ENCODE measurements around the gene C19orf81.

The C19orf81 gene

GRCh38 chr19:50659318-50660087 lies 10.3 kb downstream of the C19orf81 start:
- no peak for DNase-seq (ENCODE audit: low read depth)

GRCh38 chr19:50660088-50660366 lies 10.8 kb downstream of the C19orf81 start:
- DNase-seq (ENCODE audit: low read depth), result no peak

DNA sequence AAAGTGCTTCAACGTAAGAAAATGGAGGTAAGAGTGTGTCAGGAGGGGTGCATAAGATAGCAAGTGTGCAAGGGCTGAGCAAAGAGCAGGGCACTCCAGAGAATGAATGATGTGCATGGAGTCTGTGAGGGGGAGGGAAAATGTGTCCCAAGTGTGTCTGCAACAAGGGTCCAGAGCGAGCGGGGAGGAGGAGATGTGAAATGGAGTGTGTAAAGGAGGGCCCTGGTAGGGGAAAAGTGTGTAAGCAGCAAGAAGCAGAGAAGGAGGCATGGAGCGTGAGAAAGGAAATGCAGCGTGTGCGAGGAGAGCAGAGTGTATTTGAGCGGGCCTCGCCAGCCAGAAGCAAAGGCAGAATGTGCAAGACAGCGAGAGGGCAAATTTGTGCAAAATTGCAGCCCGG lies 11.8 kb downstream of the C19orf81 start:
- DNase-seq (ENCODE audit: low read depth), result no peak

DNA sequence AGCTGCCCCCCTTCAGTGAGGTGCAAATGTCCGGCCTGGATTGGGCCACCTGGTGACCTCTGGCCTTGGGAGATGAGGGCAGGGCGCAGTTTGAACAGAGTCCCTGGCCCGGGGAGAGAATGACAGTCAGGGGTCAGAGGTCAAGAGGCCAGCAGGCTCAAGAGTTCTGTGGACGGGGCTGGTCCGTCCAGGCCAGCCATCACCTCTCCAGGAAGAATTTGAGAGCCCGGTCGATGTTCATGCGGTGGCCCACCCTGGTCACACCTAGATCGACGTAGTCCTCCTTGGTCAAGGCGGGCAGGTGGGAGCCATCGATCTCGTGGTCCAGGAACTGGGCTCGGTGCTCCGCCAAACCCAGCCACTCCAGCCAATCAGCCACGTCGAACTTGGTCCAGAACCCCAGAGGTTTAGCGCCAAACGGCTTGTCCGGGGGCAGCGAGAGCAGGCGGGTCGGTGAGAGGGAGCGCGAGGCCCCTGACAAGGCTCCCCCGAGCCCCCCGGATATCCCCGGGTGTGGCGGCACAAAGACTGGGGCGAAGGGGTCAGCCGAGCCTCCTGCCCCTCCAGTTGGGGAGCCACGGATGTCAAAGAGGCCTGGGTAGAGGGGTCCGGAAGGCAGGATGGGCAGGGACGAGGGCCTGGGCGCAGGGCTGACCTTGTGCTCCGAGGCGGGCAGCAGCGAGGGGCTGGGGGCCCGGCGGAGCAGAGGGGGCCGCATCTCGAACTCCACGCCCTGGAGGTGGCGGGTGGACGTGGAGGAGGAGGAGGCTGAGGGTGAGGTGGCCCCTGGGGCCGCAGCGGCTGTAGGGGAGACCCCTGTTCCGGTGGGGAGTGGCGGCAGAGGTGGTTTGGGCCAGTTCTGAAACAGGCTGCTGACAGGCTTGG lies 12.8 kb downstream of the C19orf81 start:
- no peak for DNase-seq (ENCODE audit: low read depth)

DNA sequence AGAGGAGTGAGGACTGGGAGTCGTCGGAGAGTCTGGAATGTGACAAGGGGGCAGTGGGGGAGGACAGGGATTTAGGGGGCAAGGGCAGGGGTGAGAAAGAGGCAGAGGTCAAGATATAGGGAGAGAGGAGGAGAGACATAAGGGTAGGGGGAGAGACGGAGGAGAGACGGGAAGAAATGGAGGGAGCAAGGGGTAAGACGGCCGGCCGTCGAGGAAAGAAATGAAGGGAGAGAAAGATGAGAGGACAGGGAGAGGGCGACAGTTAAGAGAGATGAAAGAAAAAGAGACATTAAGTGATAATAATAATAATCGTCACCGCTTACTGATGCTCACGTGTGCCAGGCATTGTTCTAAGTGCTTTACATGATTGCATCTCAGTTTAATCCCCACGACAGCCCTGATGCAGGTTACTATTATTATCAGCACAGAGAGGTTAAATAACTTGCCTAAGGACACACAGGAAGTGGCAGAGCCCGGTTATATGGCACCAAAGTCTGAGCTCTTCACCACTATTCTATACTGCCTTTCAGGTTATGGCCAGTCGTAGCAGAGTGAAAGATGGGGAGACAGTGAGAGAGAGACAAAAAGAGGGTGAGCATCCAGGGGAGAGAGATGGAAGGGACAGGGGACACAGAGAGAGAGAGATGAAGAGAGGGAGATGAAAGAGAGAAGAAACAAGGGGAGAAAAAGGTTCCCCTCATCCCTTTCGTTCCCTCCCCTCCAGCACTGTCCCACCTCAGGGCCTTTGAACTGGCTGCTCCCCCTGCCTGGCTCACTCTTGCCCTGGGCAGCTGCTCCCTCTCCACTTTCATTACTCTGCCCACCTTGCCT lies 13.6 kb downstream of the C19orf81 start:
- DNase-seq (ENCODE audit: low read depth), result no peak

GRCh38 chr19:50663482-50663790 lies 14.2 kb downstream of the C19orf81 start:
- DNase-seq (ENCODE audit: low read depth), result no peak

GRCh38 chr19:50664204-50664603 lies 15.0 kb downstream of the C19orf81 start:
- no peak for DNase-seq (ENCODE audit: low read depth)

DNA sequence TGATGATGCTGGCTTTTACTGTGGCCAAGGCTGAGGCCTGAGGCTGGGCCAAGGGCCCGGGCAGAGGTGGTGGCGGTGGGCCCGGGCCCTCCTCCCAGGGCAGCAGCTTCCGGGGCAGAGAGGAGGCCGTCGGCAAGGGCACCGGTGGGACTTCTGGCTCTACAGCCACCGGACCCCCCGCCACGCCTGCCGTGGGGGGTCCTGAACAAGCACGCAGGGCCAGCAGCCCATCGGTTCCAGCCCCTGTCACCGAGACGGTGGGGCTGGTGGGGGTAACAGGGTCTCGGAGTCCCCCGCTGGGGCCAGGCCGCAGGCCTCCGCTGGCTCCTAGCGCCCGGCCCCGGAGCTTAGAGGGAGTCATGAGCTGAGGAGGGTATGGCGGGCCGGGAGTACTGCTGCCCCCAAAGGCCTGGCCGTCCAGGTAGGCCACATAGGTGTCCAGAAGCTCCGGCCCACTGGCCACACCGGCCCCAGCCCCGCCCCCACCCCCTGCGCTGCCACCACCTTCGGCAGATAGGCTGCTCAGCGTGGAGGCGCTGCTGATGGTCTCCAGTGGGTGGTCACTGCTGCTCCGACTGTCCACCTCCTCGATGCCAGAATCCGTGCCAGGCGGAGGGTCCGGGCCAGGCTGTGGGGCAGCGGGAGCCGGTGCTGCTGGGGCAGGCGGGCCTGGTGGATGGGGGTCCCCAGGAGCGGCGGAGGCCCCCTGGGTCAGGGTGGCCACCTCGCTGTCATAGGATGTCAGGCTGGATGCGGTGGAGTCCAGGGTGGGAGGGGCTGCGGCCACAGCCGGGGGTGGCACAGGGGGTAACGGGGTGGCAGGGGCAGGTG lies 17.3 kb downstream of the C19orf81 start:
- DNase-seq (ENCODE audit: low read depth), result no peak

DNA sequence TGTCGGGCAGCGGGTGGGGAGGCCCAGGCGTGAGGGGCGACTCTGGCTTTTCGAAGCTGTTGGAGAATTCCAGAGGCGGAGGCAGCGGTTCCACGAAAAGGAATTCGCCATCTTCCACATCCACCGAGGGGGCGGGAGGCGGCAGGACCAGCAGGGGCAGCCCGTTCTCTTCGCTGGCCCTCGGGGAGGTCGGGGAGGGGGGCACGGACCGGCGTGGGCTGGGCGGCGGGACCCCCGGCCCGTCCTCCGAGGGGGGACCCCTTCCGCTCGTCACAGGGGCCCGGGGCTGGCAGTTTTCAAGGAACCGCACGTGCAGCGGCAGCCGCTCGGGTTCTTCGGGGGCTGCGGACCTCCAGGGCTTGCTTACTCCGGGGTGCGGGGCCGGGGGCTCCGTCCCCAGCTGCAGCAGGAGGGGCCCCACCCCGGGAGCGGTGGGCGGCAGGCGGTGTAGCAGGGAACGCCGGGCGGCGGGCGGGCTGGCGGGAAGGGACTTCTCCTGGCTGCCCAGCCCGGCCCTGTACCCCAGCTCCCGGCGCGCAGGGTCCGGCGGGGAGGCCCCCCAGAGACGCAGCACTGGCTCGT lies 18.0 kb downstream of the C19orf81 start:
- no peak for DNase-seq (ENCODE audit: low read depth)

- DNase-seq (ENCODE audit: low read depth), result no peak
Measured at GRCh38 chr19:50667759-50668231, 18.6 kb downstream of the C19orf81 start.

- no peak for DNase-seq (ENCODE audit: low read depth)
Measured at GRCh38 chr19:50668416-50668815, 19.2 kb downstream of the C19orf81 start.

GRCh38 chr19:50668879-50669278 lies 19.6 kb downstream of the C19orf81 start:
- no peak for DNase-seq (ENCODE audit: low read depth)

GRCh38 chr19:50669302-50670101 lies 20.3 kb downstream of the C19orf81 start:
- no peak for DNase-seq (ENCODE audit: low read depth)

GRCh38 chr19:50670102-50670380 lies 20.8 kb downstream of the C19orf81 start:
- DNase-seq (ENCODE audit: low read depth), result no peak

- no peak for DNase-seq (ENCODE audit: low read depth)
Measured at GRCh38 chr19:50673118-50673517, 23.9 kb downstream of the C19orf81 start.

GRCh38 chr19:50676625-50677197 lies 27.5 kb downstream of the C19orf81 start:
- DNase-seq (ENCODE audit: low read depth), result no peak

- DNase-seq (ENCODE audit: low read depth), result no peak
Measured at GRCh38 chr19:50677636-50678035, 28.4 kb downstream of the C19orf81 start.

- DNase-seq (ENCODE audit: low read depth), result no peak
Measured at GRCh38 chr19:50678323-50678722, 29.1 kb downstream of the C19orf81 start.

- DNase-seq (ENCODE audit: low read depth), result no peak
Measured at GRCh38 chr19:50679177-50680125, 30.2 kb downstream of the C19orf81 start.
